Panc1 (cell line): ENCODE results near the gene DOCK11. TPM values are rescaled to one million over a fixed set of nuclear protein-coding genes. Genes with fewer than 3 reads are reported as not detected.

Experiments used
- ATAC-seq: fragments of 200-7000 bp; cut with Tn5 transposase; 2 replicates; pipeline ENCODE4 v1.9.1; 2020; ENCODE audit warnings: mild to moderate bottlenecking, moderate library complexity
- BruUV-seq: library from RNA; stranded (reverse); fragments of 400-500 nt; replicated peaks from 2 replicates; lab custom pipeline; 2021; lab: Mats Ljungman, UMichigan
- CTCF ChIA-PET: fragments of 300-600 bp; sonication (Branson Sonifier 250); formaldehyde crosslinking; loops from one replicate; lab custom pipeline; 2022; ENCODE audit warnings: antibody characterized with exemption; lab: Charles Lee
- POLR2A ChIA-PET: fragments of 300-600 bp; sonication (Branson Sonifier 250); formaldehyde crosslinking; loops from one replicate; lab custom pipeline; 2022; ENCODE audit warnings: antibody characterized with exemption; lab: Charles Lee
- DNase-seq: peaks from one replicate; pipeline ENCODE4 v3.0.0-alpha.2; 2010; ENCODE audit warnings: low read depth, low spot score
- H3K27ac ChIP-seq: 2 replicates; pipeline ENCODE4 v1.5.1; 2011; ENCODE audit warnings: mild to moderate bottlenecking, low read length, inconsistent platforms
- H3K27me3 ChIP-seq: fragments of 200-500 bp; sonication (Bioruptor generic); 2 replicates; pipeline ENCODE4 v1.6.0; 2014; ENCODE audit warnings: low read length, inconsistent platforms; ENCODE audit not compliant: control insufficient read depth, insufficient read depth
- H3K36me3 ChIP-seq: fragments of 200-500 bp; sonication (Bioruptor generic); 2 replicates; pipeline ENCODE4 v1.5.1; 2014; ENCODE audit warnings: inconsistent platforms, mild to moderate bottlenecking, low read length, moderate library complexity; ENCODE audit not compliant: control insufficient read depth, insufficient read depth
- H3K4me1 ChIP-seq: 2 replicates; pipeline ENCODE4 v1.5.1; 2011; ENCODE audit warnings: inconsistent platforms, mild to moderate bottlenecking, low read length, moderate library complexity; ENCODE audit not compliant: control insufficient read depth, insufficient read depth
- H3K4me3 ChIP-seq, 2 experiments: 2 replicates each; pipeline ENCODE4 v1.5.1; 2011 to 2012; ENCODE audit warnings: low read depth in 2 of 2, low read length in 2 of 2, mild to moderate bottlenecking in 2 of 2, inconsistent platforms in 1 of 2, moderate library complexity in 1 of 2
- H3K9me3 ChIP-seq: fragments of 200-500 bp; sonication (Bioruptor generic); 2 replicates; pipeline ENCODE4 v1.5.1; 2014; ENCODE audit warnings: low read depth, mild to moderate bottlenecking, inconsistent platforms, low read length, moderate library complexity; ENCODE audit not compliant: control insufficient read depth, insufficient read depth
- POLR2AphosphoS5 ChIP-seq: IDR thresholded peaks from 2 replicates; pipeline ENCODE4 v1.6.1; 2012; ENCODE audit warnings: mild to moderate bottlenecking, low read depth, low read length, moderate library complexity
- SIN3A ChIP-seq: IDR thresholded peaks from 2 replicates; pipeline ENCODE4 v1.6.1; 2012; ENCODE audit warnings: low read depth, mild to moderate bottlenecking, low read length, moderate library complexity, borderline replicate concordance; ENCODE audit not compliant: insufficient read depth
- TCF7L2 ChIP-seq: IDR thresholded peaks from 2 replicates; pipeline ENCODE4 v1.6.1; 2011; ENCODE audit warnings: mild to moderate bottlenecking, low read depth, low read length, inconsistent platforms
- in situ Hi-C: cut with HindIII; loops from 2 replicates; pipeline ENCODE4 v1.10.0; 2016; ENCODE audit warnings: low sequenced_read_pairs, low pct_unique_long_range_greater_than_20kb
- intact Hi-C: fragments of 100-400 bp; cut with micrococcal nuclease; formaldehyde crosslinking; loops from one replicate; pipeline ENCODE4 v1.10.0; 2022; ENCODE audit not compliant: unreplicated experiment
- total RNA-seq: library from RNA; stranded (reverse); gene quantifications from one replicate; pipeline ENCODE4 v1.2.1, GENCODE V29; 2021; ENCODE audit not compliant: unreplicated experiment
- TF ChIP-seq, protein P1 (sequence below): fragments of 450-650 bp; IDR thresholded peaks from 2 replicates; pipeline ENCODE4 v1.5.1; 2017; ENCODE audit warnings: mild to moderate bottlenecking
- TF ChIP-seq, protein P2 (sequence below), 2 experiments: IDR thresholded peaks; 2 replicates each; pipeline ENCODE4 v1.6.1; 2011 to 2012; ENCODE audit warnings: low read depth in 2 of 2, control low read depth in 1 of 2, low read length in 1 of 2, mild to moderate bottlenecking in 1 of 2, moderate library complexity in 1 of 2; ENCODE audit not compliant: insufficient read depth in 1 of 2

Gene DOCK11
- total RNA-seq, 1 experiment from 2014 or later: 2.0 TPM

DNA sequence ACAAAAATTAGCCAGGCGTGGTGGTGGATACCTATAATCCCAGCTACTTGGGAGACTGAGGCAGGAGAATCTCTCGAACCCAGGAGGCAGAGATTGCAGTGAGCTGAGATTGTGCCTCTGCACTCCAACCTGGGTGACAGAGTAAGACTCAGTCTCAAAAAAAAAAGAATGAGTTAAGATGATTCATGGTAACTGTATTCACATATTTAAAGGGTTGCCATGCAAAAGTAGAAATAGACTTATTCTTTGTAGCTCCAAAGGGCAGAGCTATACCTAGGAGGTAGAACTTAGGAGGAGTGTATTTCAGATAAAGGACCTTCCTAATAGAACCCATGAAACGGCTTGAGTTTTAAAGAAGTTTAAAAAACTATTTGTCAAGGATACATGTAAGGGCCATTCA lies 127.4 kb downstream of the DOCK11 start:
- H3K27ac ChIP-seq: no peak overlapping the region
- H3K4me3 ChIP-seq: no peak overlapping the region
- BruUV-seq: no TSS peak
- H3K36me3 ChIP-seq: no peaks in the 10 kb centered on the region
- in situ Hi-C loops: no loop called here
- intact Hi-C loops: no loop called here
- ChIA-PET CTCF (interaction anchor here (0.6 kb wide), 1 partner anchor 18 kb away, joined by 4 read pairs; no protein-coding TSS in a partner anchor), POLR2A (no interaction called here)
- H3K4me1 ChIP-seq: no peaks in the 10 kb centered on the region
- no peak for TF ChIP-seq POLR2AphosphoS5
- TF ChIP-seq, protein P1, sequence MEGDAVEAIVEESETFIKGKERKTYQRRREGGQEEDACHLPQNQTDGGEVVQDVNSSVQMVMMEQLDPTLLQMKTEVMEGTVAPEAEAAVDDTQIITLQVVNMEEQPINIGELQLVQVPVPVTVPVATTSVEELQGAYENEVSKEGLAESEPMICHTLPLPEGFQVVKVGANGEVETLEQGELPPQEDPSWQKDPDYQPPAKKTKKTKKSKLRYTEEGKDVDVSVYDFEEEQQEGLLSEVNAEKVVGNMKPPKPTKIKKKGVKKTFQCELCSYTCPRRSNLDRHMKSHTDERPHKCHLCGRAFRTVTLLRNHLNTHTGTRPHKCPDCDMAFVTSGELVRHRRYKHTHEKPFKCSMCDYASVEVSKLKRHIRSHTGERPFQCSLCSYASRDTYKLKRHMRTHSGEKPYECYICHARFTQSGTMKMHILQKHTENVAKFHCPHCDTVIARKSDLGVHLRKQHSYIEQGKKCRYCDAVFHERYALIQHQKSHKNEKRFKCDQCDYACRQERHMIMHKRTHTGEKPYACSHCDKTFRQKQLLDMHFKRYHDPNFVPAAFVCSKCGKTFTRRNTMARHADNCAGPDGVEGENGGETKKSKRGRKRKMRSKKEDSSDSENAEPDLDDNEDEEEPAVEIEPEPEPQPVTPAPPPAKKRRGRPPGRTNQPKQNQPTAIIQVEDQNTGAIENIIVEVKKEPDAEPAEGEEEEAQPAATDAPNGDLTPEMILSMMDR: no peak
- no peak for TF ChIP-seq SIN3A
- no peak for TF ChIP-seq TCF7L2
- TF ChIP-seq, protein P2, sequence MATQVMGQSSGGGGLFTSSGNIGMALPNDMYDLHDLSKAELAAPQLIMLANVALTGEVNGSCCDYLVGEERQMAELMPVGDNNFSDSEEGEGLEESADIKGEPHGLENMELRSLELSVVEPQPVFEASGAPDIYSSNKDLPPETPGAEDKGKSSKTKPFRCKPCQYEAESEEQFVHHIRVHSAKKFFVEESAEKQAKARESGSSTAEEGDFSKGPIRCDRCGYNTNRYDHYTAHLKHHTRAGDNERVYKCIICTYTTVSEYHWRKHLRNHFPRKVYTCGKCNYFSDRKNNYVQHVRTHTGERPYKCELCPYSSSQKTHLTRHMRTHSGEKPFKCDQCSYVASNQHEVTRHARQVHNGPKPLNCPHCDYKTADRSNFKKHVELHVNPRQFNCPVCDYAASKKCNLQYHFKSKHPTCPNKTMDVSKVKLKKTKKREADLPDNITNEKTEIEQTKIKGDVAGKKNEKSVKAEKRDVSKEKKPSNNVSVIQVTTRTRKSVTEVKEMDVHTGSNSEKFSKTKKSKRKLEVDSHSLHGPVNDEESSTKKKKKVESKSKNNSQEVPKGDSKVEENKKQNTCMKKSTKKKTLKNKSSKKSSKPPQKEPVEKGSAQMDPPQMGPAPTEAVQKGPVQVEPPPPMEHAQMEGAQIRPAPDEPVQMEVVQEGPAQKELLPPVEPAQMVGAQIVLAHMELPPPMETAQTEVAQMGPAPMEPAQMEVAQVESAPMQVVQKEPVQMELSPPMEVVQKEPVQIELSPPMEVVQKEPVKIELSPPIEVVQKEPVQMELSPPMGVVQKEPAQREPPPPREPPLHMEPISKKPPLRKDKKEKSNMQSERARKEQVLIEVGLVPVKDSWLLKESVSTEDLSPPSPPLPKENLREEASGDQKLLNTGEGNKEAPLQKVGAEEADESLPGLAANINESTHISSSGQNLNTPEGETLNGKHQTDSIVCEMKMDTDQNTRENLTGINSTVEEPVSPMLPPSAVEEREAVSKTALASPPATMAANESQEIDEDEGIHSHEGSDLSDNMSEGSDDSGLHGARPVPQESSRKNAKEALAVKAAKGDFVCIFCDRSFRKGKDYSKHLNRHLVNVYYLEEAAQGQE (IDR thresholded peaks at IDR 0.05; ENCODE audit: insufficient read depth in 1 of 2, low read depth in 2 of 2, low read length in 1 of 2): no peak
- ATAC-seq: no peak
- H3K27me3 ChIP-seq: 0 out of 2 replicates have a peak, but pooled peaks cover 2% of the 10 kb centered on the region
- no peaks in the 10 kb centered on the region for H3K9me3 ChIP-seq
- DNase-seq: no peak

DNA sequence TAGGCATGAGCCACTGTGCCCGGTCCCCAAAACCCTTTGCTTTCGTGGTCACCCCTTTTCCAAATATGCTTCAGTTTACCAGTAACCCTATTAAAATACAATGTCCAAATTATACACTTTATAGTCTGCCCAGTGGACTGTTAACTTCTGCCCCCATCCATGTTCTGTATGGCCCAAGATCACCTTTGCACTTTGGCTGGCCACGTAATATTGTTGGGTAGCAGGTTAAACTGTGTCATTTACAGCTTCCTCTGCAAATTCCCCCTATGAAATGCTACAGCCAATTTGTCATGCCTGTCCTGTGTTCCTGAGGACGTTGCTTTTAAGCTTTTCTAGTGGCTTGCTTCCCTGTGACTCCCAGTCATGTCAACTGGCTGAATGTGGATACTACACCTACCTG lies 130.7 kb downstream of the DOCK11 start:
- Histone ChIP-seq H3K4me1 (no peaks in the 10 kb centered on the region), H3K9me3 (no peaks in the 10 kb centered on the region), H3K27ac (no peak overlapping the region), H3K27me3 (peaks cover 2% of the 10 kb centered on the region; the same call in 1 of the 2 replicates), H3K36me3 (no peaks in the 10 kb centered on the region), H3K4me3 (no peak overlapping the region)
- ATAC-seq (no peak), DNase-seq (no peak)
- CTCF ChIA-PET: interaction anchor here (1.1 to 1.6 kb wide), 2 partner anchors 24 to 181 kb away, joined by 4 to 6 read pairs; no protein-coding TSS in a partner anchor
- POLR2A ChIA-PET: no interaction called here
- no TSS peak for BruUV-seq
- intact Hi-C loops: no loop called here
- TF ChIP-seq TCF7L2: no peak
- TF ChIP-seq POLR2AphosphoS5: no peak
- TF ChIP-seq SIN3A: no peak
- TF ChIP-seq, protein P2 (IDR thresholded peaks at IDR 0.05; ENCODE audit: insufficient read depth in 1 of 2, low read depth in 2 of 2, low read length in 1 of 2): no peak
- TF ChIP-seq, protein P1: no peak
- in situ Hi-C loops: no loop called here
